Measurements from ENCODE around the gene AMMECR1.
"Not testable (repeated sequence)": the region's sequence is repeated elsewhere in the genome, so short reads cannot be mapped to it uniquely, and the experiment has no call there.

AMMECR1 gene

DNA sequence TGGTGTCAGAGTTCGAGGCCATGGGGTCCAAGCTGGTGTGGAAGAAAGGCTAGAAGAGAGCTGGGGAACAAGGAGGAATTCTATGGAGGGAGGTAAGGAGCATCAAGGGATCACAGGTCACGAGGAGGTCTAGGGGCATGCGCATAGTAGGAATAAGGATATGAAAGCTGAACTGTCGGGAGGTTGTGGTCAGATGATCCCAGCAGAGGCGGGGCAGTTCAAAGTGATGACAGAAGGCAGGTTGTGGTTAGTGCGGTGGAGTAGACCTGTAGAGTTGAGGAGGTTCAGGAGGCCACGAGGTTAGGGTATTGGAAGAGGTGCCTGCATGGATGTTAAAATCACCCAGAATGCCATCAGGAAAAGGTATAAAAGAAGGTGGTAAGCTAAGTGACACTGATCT lies 158.7 kb downstream of the AMMECR1 start:
- DNase-seq (ENCODE audit: extremely low spot score), result no peak
- CTCF ChIA-PET, result interaction anchor here (0.6 to 7.8 kb wide), 10 partner anchors 9 to 258 kb away, joined by 3 to 166 read pairs (median 12); no protein-coding TSS in a partner anchor
- POLR2A ChIA-PET, result no interaction called here
- TF ChIP-seq PKNOX1 (IDR thresholded peaks at IDR 0.05) (no peak), BHLHE40 (IDR thresholded peaks at IDR 0.05; ENCODE audit: borderline replicate concordance) (no peak), FOXM1 (IDR thresholded peaks at IDR 0.05; ENCODE audit: borderline replicate concordance) (no peak), LEF1 (IDR thresholded peaks at IDR 0.05; ENCODE audit: borderline replicate concordance) (no peak), SP1 (IDR thresholded peaks at IDR 0.05) (no peak), SUZ12 (IDR thresholded peaks at IDR 0.05) (no peak)

DNA sequence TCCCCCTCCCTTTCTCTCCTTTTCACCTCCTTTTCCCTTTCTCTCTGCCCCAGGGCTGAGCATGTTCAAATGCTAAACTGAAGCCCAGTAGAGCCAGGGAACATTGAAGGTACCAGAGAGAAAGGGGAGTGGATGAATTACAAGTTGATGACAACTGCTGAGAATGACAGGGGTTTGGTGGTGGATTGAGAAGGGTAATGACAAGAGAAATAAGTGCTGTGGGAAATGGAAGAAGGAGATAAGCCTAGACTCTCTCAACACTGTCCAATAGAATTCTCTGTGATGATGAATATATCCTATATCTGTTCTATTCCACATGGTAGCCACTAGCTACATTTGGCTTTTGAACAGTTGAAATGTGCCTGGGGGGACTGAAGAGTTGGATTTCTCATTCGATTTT lies 160.4 kb downstream of the AMMECR1 start:
- ChIA-PET CTCF (interaction anchor here (1.0 to 7.8 kb wide), 5 partner anchors 10 to 261 kb away, joined by 3 to 166 read pairs (median 17); no protein-coding TSS in a partner anchor), POLR2A (interaction anchor here (1.4 to 1.6 kb wide), 2 partner anchors 161 to 261 kb away, joined by 4 read pairs; partner anchors contain the start of gene AMMECR1)
- DNase-seq (ENCODE audit: extremely low spot score), result no peak
- no peak for TF ChIP-seq ARNT (IDR thresholded peaks at IDR 0.05)

- no peak for TF ChIP-seq CTBP1 (IDR thresholded peaks at IDR 0.05; ENCODE audit: borderline replicate concordance)
- no peak for TF ChIP-seq FOXK2 (IDR thresholded peaks at IDR 0.05)
- TF ChIP-seq ELF4 (IDR thresholded peaks at IDR 0.05), result no peak
- TF ChIP-seq NFRKB (IDR thresholded peaks at IDR 0.05), result no peak
- TF ChIP-seq L3MBTL2 (conservative IDR thresholded peaks at IDR 0.05), result no peak
- no peak for TF ChIP-seq SUZ12 (IDR thresholded peaks at IDR 0.05)
- TF ChIP-seq BHLHE40 (IDR thresholded peaks at IDR 0.05; ENCODE audit: borderline replicate concordance), result no peak
- TF ChIP-seq HDGF (IDR thresholded peaks at IDR 0.05; ENCODE audit: borderline replicate concordance), result no peak
- no peak for TF ChIP-seq ARNT (IDR thresholded peaks at IDR 0.05)
- TF ChIP-seq SP1 (IDR thresholded peaks at IDR 0.05), result no peak
- TF ChIP-seq TARDBP (IDR thresholded peaks at IDR 0.05), result no peak
- TF ChIP-seq LEF1 (IDR thresholded peaks at IDR 0.05; ENCODE audit: borderline replicate concordance), result no peak
- no peak for TF ChIP-seq FOXM1 (IDR thresholded peaks at IDR 0.05; ENCODE audit: borderline replicate concordance)
- TF ChIP-seq FOXA1 (IDR thresholded peaks at IDR 0.05), result no peak
- no peak for TF ChIP-seq ZNF384 (IDR thresholded peaks at IDR 0.05)
- no peak for TF ChIP-seq PKNOX1 (IDR thresholded peaks at IDR 0.05)
- ChIA-PET POLR2A (interaction anchor here (1.6 kb wide), 1 partner anchor 262 kb away, joined by 4 read pairs; no protein-coding TSS in a partner anchor), CTCF (interaction anchor here (0.7 to 7.8 kb wide), 9 partner anchors 9 to 262 kb away, joined by 3 to 166 read pairs (median 6); no protein-coding TSS in a partner anchor)
- DNase-seq (ENCODE audit: extremely low spot score), result no peak
Measured at GRCh38 chrX:110156167-110156754, 161.6 kb downstream of the AMMECR1 start.

- ChIA-PET CTCF (interaction anchor here (0.6 to 7.8 kb wide), 11 partner anchors 9 to 413 kb away, joined by 3 to 166 read pairs (median 6); no protein-coding TSS in a partner anchor), POLR2A (no interaction called here)
- no peak for TF ChIP-seq HDGF (IDR thresholded peaks at IDR 0.05; ENCODE audit: borderline replicate concordance)
- TF ChIP-seq ELF4 (IDR thresholded peaks at IDR 0.05), result no peak
- TF ChIP-seq L3MBTL2 (conservative IDR thresholded peaks at IDR 0.05), result no peak
- TF ChIP-seq PKNOX1 (IDR thresholded peaks at IDR 0.05), result no peak
- TF ChIP-seq SP1 (IDR thresholded peaks at IDR 0.05), result no peak
- no peak for TF ChIP-seq SUZ12 (IDR thresholded peaks at IDR 0.05)
- no peak for TF ChIP-seq CTBP1 (IDR thresholded peaks at IDR 0.05; ENCODE audit: borderline replicate concordance)
- TF ChIP-seq BHLHE40 (IDR thresholded peaks at IDR 0.05; ENCODE audit: borderline replicate concordance), result no peak
- TF ChIP-seq LEF1 (IDR thresholded peaks at IDR 0.05; ENCODE audit: borderline replicate concordance), result no peak
- TF ChIP-seq NFRKB (IDR thresholded peaks at IDR 0.05), result no peak
- no peak for TF ChIP-seq ZNF384 (IDR thresholded peaks at IDR 0.05)
- no peak for TF ChIP-seq FOXA1 (IDR thresholded peaks at IDR 0.05)
- no peak for TF ChIP-seq TARDBP (IDR thresholded peaks at IDR 0.05)
- TF ChIP-seq FOXK2 (IDR thresholded peaks at IDR 0.05), result no peak
- TF ChIP-seq ARNT (IDR thresholded peaks at IDR 0.05), result no peak
- no peak for TF ChIP-seq FOXM1 (IDR thresholded peaks at IDR 0.05; ENCODE audit: borderline replicate concordance)
- no peak for DNase-seq (ENCODE audit: extremely low spot score)
Measured at GRCh38 chrX:110155759-110156158, 162.1 kb downstream of the AMMECR1 start.

DNA sequence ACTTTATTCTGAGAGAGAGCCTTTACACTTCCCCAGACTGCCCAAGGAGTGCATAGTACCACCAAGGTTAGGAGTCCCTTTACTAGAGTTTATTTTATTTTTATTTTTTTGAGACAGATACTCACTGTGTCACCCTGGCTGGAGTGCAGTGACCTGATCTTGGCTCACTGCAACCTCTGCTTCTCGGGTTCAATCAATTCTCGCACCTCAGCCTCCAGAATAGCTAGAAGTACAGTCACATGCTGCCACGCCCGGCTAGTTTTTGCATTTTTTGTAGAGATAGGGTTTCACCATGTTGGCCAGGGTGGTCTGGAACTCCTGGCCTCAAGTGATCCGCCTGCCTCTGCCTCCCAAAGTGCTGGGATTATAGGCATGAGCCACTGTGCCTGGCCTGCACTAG lies 163.6 kb downstream of the AMMECR1 start:
- CTCF ChIA-PET, result interaction anchor here (2.0 to 5.2 kb wide), 2 partner anchors 7 to 14 kb away, joined by 7 to 42 read pairs; no protein-coding TSS in a partner anchor
- DNase-seq (ENCODE audit: extremely low spot score); POLR2A ChIA-PET: not testable (repeated sequence)

DNA sequence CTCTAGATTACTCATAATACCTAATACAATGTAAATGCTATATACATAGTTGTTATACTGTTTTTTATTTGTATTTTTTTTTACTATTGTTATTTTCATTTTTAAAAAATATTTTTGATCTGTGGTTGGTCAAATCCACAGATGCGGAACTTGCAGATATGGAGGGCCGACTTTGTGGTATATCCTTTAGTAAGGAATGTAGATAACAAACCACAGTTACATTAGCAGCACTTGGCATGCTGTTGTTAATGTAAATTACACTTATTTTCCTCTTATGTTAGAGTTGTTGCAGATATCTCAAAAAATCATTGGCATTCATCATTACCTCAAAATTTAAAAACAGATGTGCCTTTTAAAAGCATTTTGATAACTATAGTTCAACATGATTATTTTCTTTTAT lies 164.0 kb downstream of the AMMECR1 start:
- TF ChIP-seq FOXM1 (IDR thresholded peaks at IDR 0.05; ENCODE audit: borderline replicate concordance) (no peak), FOXK2 (IDR thresholded peaks at IDR 0.05) (no peak), NFRKB (IDR thresholded peaks at IDR 0.05) (no peak), SUZ12 (IDR thresholded peaks at IDR 0.05) (no peak), TARDBP (IDR thresholded peaks at IDR 0.05) (no peak), ARNT (IDR thresholded peaks at IDR 0.05) (no peak), L3MBTL2 (conservative IDR thresholded peaks at IDR 0.05) (no peak), SP1 (IDR thresholded peaks at IDR 0.05) (no peak), HDGF (IDR thresholded peaks at IDR 0.05; ENCODE audit: borderline replicate concordance) (no peak), CTBP1 (IDR thresholded peaks at IDR 0.05; ENCODE audit: borderline replicate concordance) (no peak), LEF1 (IDR thresholded peaks at IDR 0.05; ENCODE audit: borderline replicate concordance) (no peak)
- no peak for DNase-seq (ENCODE audit: extremely low spot score)
- ChIA-PET POLR2A (no interaction called here), CTCF (interaction anchor here (1.1 to 1.6 kb wide), 2 partner anchors 251 to 255 kb away, joined by 3 to 5 read pairs; no protein-coding TSS in a partner anchor)
